NCI-H1105 (cell line): ENCODE data around the gene PER1.
A peak's percentile ranks its signal among the peaks of the same experiment; 100 is the strongest.
"Not testable (repeated sequence)": the region's sequence is repeated elsewhere in the genome, so short reads cannot be mapped to it uniquely, and the experiment has no call there.

Source experiments
- DNase-seq: peaks from one replicate; lab custom pipeline; 2025; lab: John Stamatoyannopoulos, UW

Gene PER1

GRCh38 chr17:8152112-8152775 lies at the start of gene PER1:
Gene PER1, minus strand, starts transcription at chr17:8152404. Its CDS starts 1,698 bp downstream, at chr17:8150706.
- DNase-seq: peak; percentile 92

- peak; percentile 96 for DNase-seq
Observed at GRCh38 chr17:8192070-8192815, 40.0 kb upstream of the PER1 start.

GRCh38 chr17:8190506-8190905 lies 38.3 kb upstream of the PER1 start:
- no peak for DNase-seq

- DNase-seq: peak; percentile 98
Observed at GRCh38 chr17:8189711-8190477, 37.7 kb upstream of the PER1 start, which contains the start of gene BORCS6. Gene BORCS6, minus strand, starts transcription at chr17:8190180. Its CDS starts 40 bp downstream, at chr17:8190140.

- DNase-seq: no peak
Observed at GRCh38 chr17:8189041-8189710, 37.0 kb upstream of the PER1 start.

- DNase-seq: no peak
Observed at GRCh38 chr17:8188263-8188839, 36.1 kb upstream of the PER1 start.

GRCh38 chr17:8187517-8188262 lies 35.5 kb upstream of the PER1 start:
- DNase-seq: peak; percentile 98

- DNase-seq: peak; percentile 94
Observed at GRCh38 chr17:8186787-8187516, 34.7 kb upstream of the PER1 start.

GRCh38 chr17:8186446-8186786 lies 34.2 kb upstream of the PER1 start:
- DNase-seq: no peak

GRCh38 chr17:8185582-8186445 lies 33.6 kb upstream of the PER1 start:
- peak; percentile 84 for DNase-seq

GRCh38 chr17:8176998-8177731 lies 25.0 kb upstream of the PER1 start:
- no peak for DNase-seq

- peak; percentile 94 for DNase-seq
Observed at GRCh38 chr17:8176197-8176940, 24.2 kb upstream of the PER1 start, which contains the start of gene TMEM107. Gene TMEM107, minus strand, starts transcription at chr17:8176380. Its CDS starts 94 bp downstream, at chr17:8176286.

GRCh38 chr17:8175795-8176196 lies 23.6 kb upstream of the PER1 start:
- no peak for DNase-seq

- no peak for DNase-seq
Observed at GRCh38 chr17:8173871-8174322, 21.7 kb upstream of the PER1 start.

- DNase-seq: peak; percentile 95
Observed at GRCh38 chr17:8173056-8173870, 21.1 kb upstream of the PER1 start.

GRCh38 chr17:8170186-8170585 lies 18.0 kb upstream of the PER1 start:
- not testable (repeated sequence) for DNase-seq

- no peak for DNase-seq
Observed at GRCh38 chr17:8167526-8167925, 15.3 kb upstream of the PER1 start.
